HepG2 (cell line): Measurements from ENCODE around the gene C15orf62. TPM values are rescaled to one million over a fixed set of nuclear protein-coding genes. Genes with fewer than 3 reads are reported as not detected.

ENCODE experiments used
- ATF7 ChIP-seq, 2 experiments: fragments of 450-650 bp in 1 of 2; sonication (generic) in 1 of 2; formaldehyde crosslinking in 1 of 2; IDR thresholded peaks; 2 replicates each; pipeline versions ENCODE4 v1.4.0 to v1.6.1; 2016 to 2020; ENCODE audit warnings: antibody characterized with exemption in 1 of 2, mild to moderate bottlenecking in 1 of 2, missing genetic modification reagents in 1 of 2
- BRD4 ChIP-seq: sonication (generic); formaldehyde crosslinking; IDR thresholded peaks from 2 replicates; pipeline ENCODE4 v1.4.0; 2020; ENCODE audit warnings: missing genetic modification reagents
- CTCF ChIP-seq: sonication (generic); formaldehyde crosslinking; IDR thresholded peaks from 2 replicates; pipeline ENCODE4 v1.5.0; 2020; ENCODE audit warnings: mild to moderate bottlenecking, missing genetic modification reagents, moderate library complexity
- DDIT3 ChIP-seq: sonication (generic); formaldehyde crosslinking; IDR thresholded peaks from 2 replicates; pipeline ENCODE4 v1.4.0; 2020; ENCODE audit warnings: mild to moderate bottlenecking, missing genetic modification reagents
- EHMT2 ChIP-seq: fragments of 200-600 bp; sonication (generic); IDR thresholded peaks from 2 replicates; pipeline ENCODE4 v1.7.0; 2017; ENCODE audit warnings: antibody characterized with exemption, low read depth, low read length, borderline replicate concordance
- HNF4G ChIP-seq, 2 experiments: sonication (generic) in 1 of 2; formaldehyde crosslinking in 1 of 2; IDR thresholded peaks; 2 replicates each; pipeline versions ENCODE4 v1.4.0 to v1.6.1; 2011 to 2020; ENCODE audit warnings: borderline replicate concordance in 2 of 2, low read depth in 2 of 2, mild to moderate bottlenecking in 2 of 2, low read length in 1 of 2, missing genetic modification reagents in 1 of 2, moderate library complexity in 1 of 2
- IRF2 ChIP-seq: IDR thresholded peaks from 2 replicates; pipeline ENCODE4 v1.6.1; 2018; ENCODE audit warnings: missing genetic modification reagents, missing compliant biosample characterization
- JUNB ChIP-seq: sonication (generic); formaldehyde crosslinking; IDR thresholded peaks from 2 replicates; pipeline ENCODE4 v1.8.0; 2022; ENCODE audit warnings: missing genetic modification reagents, mild to moderate bottlenecking, borderline replicate concordance
- MAZ ChIP-seq, 2 experiments: sonication (generic) in 1 of 2; formaldehyde crosslinking in 1 of 2; IDR thresholded peaks; 2 replicates each; pipeline versions ENCODE4 v1.5.0 to v1.6.1; 2012 to 2020; ENCODE audit warnings: low read depth in 2 of 2, mild to moderate bottlenecking in 2 of 2, borderline replicate concordance in 1 of 2, improper control_type of control experiment in 1 of 2, low read length in 1 of 2, missing genetic modification reagents in 1 of 2, moderate library complexity in 1 of 2
- MBD4 ChIP-seq: IDR thresholded peaks from 2 replicates; pipeline ENCODE4 v1.6.1; 2012; ENCODE audit warnings: low read length, inconsistent platforms, borderline replicate concordance
- MEF2D ChIP-seq: sonication (generic); formaldehyde crosslinking; IDR thresholded peaks from 2 replicates; pipeline ENCODE4 v1.5.1; 2020; ENCODE audit warnings: mild to moderate bottlenecking, missing genetic modification reagents
- MTA3 ChIP-seq: sonication (generic); formaldehyde crosslinking; IDR thresholded peaks from 2 replicates; pipeline ENCODE4 v1.4.0; 2020; ENCODE audit warnings: missing genetic modification reagents
- TBX2 ChIP-seq: sonication (generic); formaldehyde crosslinking; IDR thresholded peaks from 2 replicates; pipeline ENCODE4 v1.5.0; 2020; ENCODE audit warnings: missing genetic modification reagents, mild to moderate bottlenecking, borderline replicate concordance
- TOPORS ChIP-seq: sonication (generic); formaldehyde crosslinking; IDR thresholded peaks from 2 replicates; pipeline ENCODE4 v1.8.0; 2023; ENCODE audit warnings: mild to moderate bottlenecking, missing genetic modification reagents
- ZBTB14 ChIP-seq: sonication (generic); formaldehyde crosslinking; IDR thresholded peaks from 2 replicates; pipeline ENCODE4 v1.4.0; 2020; ENCODE audit warnings: missing genetic modification reagents
- ZHX2 ChIP-seq, 2 experiments: sonication (generic) in 1 of 2; formaldehyde crosslinking in 1 of 2; IDR thresholded peaks; 2 replicates each; pipeline versions ENCODE4 v1.6.1 to v1.9.0; 2014 to 2022; ENCODE audit warnings: antibody characterized with exemption in 1 of 2, borderline replicate concordance in 1 of 2, inconsistent platforms in 1 of 2, low read depth in 1 of 2, missing genetic modification reagents in 1 of 2
- ZMAT3 ChIP-seq: sonication (generic); formaldehyde crosslinking; conservative IDR thresholded peaks from 2 replicates; pipeline ENCODE4 v1.7.0; 2021; ENCODE audit warnings: missing genetic modification reagents
- ZNF264 ChIP-seq: sonication (generic); formaldehyde crosslinking; IDR thresholded peaks from 2 replicates; pipeline ENCODE4 v1.4.0; 2020; ENCODE audit warnings: missing genetic modification reagents
- ZNF296 ChIP-seq: sonication (generic); formaldehyde crosslinking; conservative IDR thresholded peaks from 2 replicates; pipeline ENCODE4 v1.5.0; 2020; ENCODE audit warnings: mild to moderate bottlenecking, missing genetic modification reagents
- ZNF501 ChIP-seq: sonication (generic); formaldehyde crosslinking; IDR thresholded peaks from 2 replicates; pipeline ENCODE4 v1.5.1; 2020; ENCODE audit warnings: mild to moderate bottlenecking, moderate library complexity, missing genetic modification reagents
- ZNF761 ChIP-seq: sonication (generic); formaldehyde crosslinking; conservative IDR thresholded peaks from 2 replicates; pipeline ENCODE4 v1.4.0; 2020; ENCODE audit warnings: mild to moderate bottlenecking, missing genetic modification reagents
- polyA plus RNA-seq, 8 experiments: library from polyadenylated mRNA; depleted of rRNA in 3 of 8; stranded (reverse) in 7 of 8; unstranded in 1 of 8; fragments of >200 nt; fragmentation: Illumina TruSeq in 4 of 8; extraction: Trizol in 4 of 8; gene quantifications; 2 replicates each; pipeline versions ENCODE4 v1.2.1 to v1.2.3, GENCODE V29; 2011 to 2016; ENCODE audit warnings: low read depth in 4 of 8, missing spikeins in 1 of 8, mixed read lengths in 1 of 8; ENCODE audit not compliant: insufficient read depth in 1 of 8
- total RNA-seq, 5 experiments: library from RNA; depleted of rRNA; stranded (reverse); fragments of >200 nt; fragmentation: Illumina TruSeq; extraction: Trizol; gene quantifications; 2 replicates each; pipeline ENCODE4 v1.2.3, GENCODE V29; 2016; ENCODE audit warnings: low read depth in 1 of 5

Gene C15orf62
- total and polyA plus RNA-seq, 2 of the 13 experiments (the other 11 are each of a cell fraction or from before 2014, with no cell fraction given) = 0.51 to 1.1 TPM

- TF ChIP-seq TOPORS (CRISPR knock-in tag) (no peak), ZMAT3 (CRISPR knock-in tag) (no peak), ZHX2 (IDR thresholded peaks at IDR 0.05; ENCODE audit: low read depth) (no peak), ZHX2 (CRISPR knock-in tag; IDR thresholded peaks at IDR 0.05; ENCODE audit: borderline replicate concordance) (no peak), MTA3 (CRISPR knock-in tag) (no peak), ZNF296 (CRISPR knock-in tag) (no peak), ZBTB14 (CRISPR knock-in tag) (no peak), MAZ (IDR thresholded peaks at IDR 0.05; ENCODE audit: borderline replicate concordance, low read depth, low read length) (no peak), MAZ (CRISPR knock-in tag; IDR thresholded peaks at IDR 0.05; ENCODE audit: low read depth) (peak; percentile 53; the same call in 1 of the 2 replicates), ATF7 (IDR thresholded peaks at IDR 0.05) (no peak), ATF7 (CRISPR knock-in tag; IDR thresholded peaks at IDR 0.05) (no peak), MBD4 (no peak), CTCF (CRISPR knock-in tag) (no peak), ZNF264 (CRISPR knock-in tag) (no peak), BRD4 (CRISPR knock-in tag) (no peak), ZNF501 (CRISPR knock-in tag) (no peak; the same call in 1 of the 2 replicates), IRF2 (no peak), JUNB (CRISPR knock-in tag) (no peak), TBX2 (CRISPR knock-in tag) (no peak), HNF4G (IDR thresholded peaks at IDR 0.05; ENCODE audit: borderline replicate concordance, low read depth, low read length) (no peak), HNF4G (CRISPR knock-in tag; IDR thresholded peaks at IDR 0.05; ENCODE audit: borderline replicate concordance, low read depth) (no peak), DDIT3 (CRISPR knock-in tag) (no peak), EHMT2 (no peak), MEF2D (CRISPR knock-in tag) (0 out of 2 replicates have a peak, but pooled peaks have one; percentile 3), ZNF761 (CRISPR knock-in tag) (no peak)
Observed at GRCh38 chr15:40754574-40754882, 15.3 kb upstream of the C15orf62 start (continued).
